AG09309 (cell line): ENCODE measurements around the gene PKN3.

ENCODE experiments used
- DNase-seq: peaks from one replicate; pipeline ENCODE4 v3.0.0-alpha.2; 2010; ENCODE audit warnings: low read depth
- H3K4me3 ChIP-seq: 2 replicates; pipeline ENCODE4 v1.5.1; 2011; ENCODE audit warnings: mild to moderate bottlenecking, low read depth, low read length, moderate library complexity; ENCODE audit not compliant: control insufficient read depth
- TF ChIP-seq, protein P1 (sequence below): IDR thresholded peaks from 2 replicates; pipeline ENCODE4 v1.5.1; 2011; ENCODE audit warnings: mild to moderate bottlenecking, low read depth, low read length, inconsistent platforms; ENCODE audit not compliant: insufficient read depth, control insufficient read depth; ENCODE audit errors: missing control alignments

PKN3 gene

DNA sequence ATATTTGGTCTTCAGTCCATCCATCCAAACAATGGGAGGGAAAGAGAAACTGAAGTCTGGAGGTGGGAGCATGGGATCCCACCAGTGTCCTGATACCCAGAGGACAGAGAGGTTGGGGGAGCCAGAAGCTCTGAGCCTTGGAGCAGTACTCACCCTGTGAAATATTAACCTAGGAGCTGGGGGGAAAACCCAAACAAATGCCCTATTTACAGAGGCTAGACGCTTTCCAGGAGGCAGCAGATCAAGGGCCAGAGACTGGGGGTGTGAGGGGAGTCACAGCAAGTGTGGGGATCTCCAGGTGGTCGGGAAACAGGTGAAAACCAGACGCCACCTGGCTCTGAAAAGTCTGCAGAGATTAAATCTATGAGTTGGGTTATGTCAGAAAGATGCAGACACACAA lies 63.2 kb downstream of the PKN3 start:
- TF ChIP-seq, protein P1, sequence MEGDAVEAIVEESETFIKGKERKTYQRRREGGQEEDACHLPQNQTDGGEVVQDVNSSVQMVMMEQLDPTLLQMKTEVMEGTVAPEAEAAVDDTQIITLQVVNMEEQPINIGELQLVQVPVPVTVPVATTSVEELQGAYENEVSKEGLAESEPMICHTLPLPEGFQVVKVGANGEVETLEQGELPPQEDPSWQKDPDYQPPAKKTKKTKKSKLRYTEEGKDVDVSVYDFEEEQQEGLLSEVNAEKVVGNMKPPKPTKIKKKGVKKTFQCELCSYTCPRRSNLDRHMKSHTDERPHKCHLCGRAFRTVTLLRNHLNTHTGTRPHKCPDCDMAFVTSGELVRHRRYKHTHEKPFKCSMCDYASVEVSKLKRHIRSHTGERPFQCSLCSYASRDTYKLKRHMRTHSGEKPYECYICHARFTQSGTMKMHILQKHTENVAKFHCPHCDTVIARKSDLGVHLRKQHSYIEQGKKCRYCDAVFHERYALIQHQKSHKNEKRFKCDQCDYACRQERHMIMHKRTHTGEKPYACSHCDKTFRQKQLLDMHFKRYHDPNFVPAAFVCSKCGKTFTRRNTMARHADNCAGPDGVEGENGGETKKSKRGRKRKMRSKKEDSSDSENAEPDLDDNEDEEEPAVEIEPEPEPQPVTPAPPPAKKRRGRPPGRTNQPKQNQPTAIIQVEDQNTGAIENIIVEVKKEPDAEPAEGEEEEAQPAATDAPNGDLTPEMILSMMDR, result no peak
- DNase-seq, result no peak

DNA sequence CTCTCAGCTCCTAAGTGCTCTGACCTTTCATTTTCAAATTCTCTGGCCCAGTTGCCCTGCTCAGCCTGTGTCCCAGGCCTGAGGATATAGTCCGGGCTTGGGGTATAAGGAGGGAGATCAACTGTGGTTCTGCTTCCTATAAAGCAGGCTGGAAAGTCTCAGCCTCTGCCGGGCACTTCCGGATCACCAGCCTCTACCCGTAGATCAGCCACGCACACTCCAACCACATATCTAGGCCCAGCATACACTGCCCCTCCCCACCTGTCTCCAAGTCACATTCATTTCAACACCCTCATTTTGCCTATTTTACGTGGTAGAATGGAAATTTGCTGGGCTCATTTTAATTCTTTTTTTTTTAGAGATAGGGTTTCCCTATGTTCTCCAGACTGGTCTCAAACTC lies 66.3 kb downstream of the PKN3 start:
- TF ChIP-seq, protein P1, result no peak
- DNase-seq, result no peak
- H3K4me3 ChIP-seq, result no peak overlapping the region

More for the DNA sequence above, 63.2 kb downstream of the PKN3 start:
- no peak overlapping the region for H3K4me3 ChIP-seq
